T-cell (primary cell): ENCODE data around the gene GEMIN2. TPM values are rescaled to one million over a fixed set of nuclear protein-coding genes. Genes with fewer than 3 reads are reported as not detected.
"Not testable (repeated sequence)": the region's sequence is repeated elsewhere in the genome, so short reads cannot be mapped to it uniquely, and the experiment has no call there.

Experiments
- ATAC-seq, 4 experiments: fragments of 200-7000 bp in 3 of 4; fragments of 150-1000 bp in 1 of 4; cut with Tn5 transposase; replicated peaks in 1 of 4; 1 replicate in 3 of 4; 2 replicates in 1 of 4; pipeline ENCODE4 v1.10.0; 2021; ENCODE audit warnings: moderate library complexity in 3 of 4, mild to moderate bottlenecking in 2 of 4, moderate number of reproducible peaks in 1 of 4
- CTCF ChIA-PET, 2 donors: fragments of 300-600 bp; sonication (Branson Sonifier 250); formaldehyde crosslinking; loops; one replicate each; lab custom pipeline; 2022; ENCODE audit warnings: antibody characterized with exemption in 2 of 2; lab: Charles Lee
- POLR2A ChIA-PET, 2 donors: fragments of 300-600 bp; sonication (Branson Sonifier 250); formaldehyde crosslinking; loops; one replicate each; lab custom pipeline; 2022; ENCODE audit warnings: antibody characterized with exemption in 2 of 2; lab: Charles Lee
- DNase-seq, 35 experiments: peaks; one replicate each; pipeline versions ENCODE4 v3.0.0 to v3.0.0-alpha.2; 2013 to 2023
- H3K27ac ChIP-seq: one replicate; pipeline ENCODE4 v1.5.1; 2013; ENCODE audit warnings: low read length
- H3K27me3 ChIP-seq, 2 experiments: replicated peaks in 1 of 2; 1 replicate in 1 of 2; 2 replicates in 1 of 2; pipeline versions ENCODE4 v1.6.1 to v1.7.0; 2013; ENCODE audit warnings: low read length in 1 of 2, mixed read lengths in 1 of 2; ENCODE audit not compliant: control insufficient read depth in 2 of 2, insufficient read depth in 2 of 2; ENCODE audit errors: extremely low read depth in 1 of 2
- H3K36me3 ChIP-seq, 2 donors: 1 replicate in 1 of 2; 2 replicates in 1 of 2; pipeline versions ENCODE4 v1.6.1 to v1.7.0; 2013; ENCODE audit warnings: low read length in 1 of 2; ENCODE audit not compliant: control insufficient read depth in 2 of 2, insufficient read depth in 1 of 2; ENCODE audit errors: extremely low read depth in 1 of 2
- H3K4me1 ChIP-seq, 2 experiments: 1 replicate in 1 of 2; 2 replicates in 1 of 2; pipeline versions ENCODE4 v1.6.1 to v1.7.0; 2013; ENCODE audit warnings: low read length in 2 of 2, mixed read lengths in 1 of 2; ENCODE audit not compliant: insufficient read depth in 2 of 2, control insufficient read depth in 1 of 2; ENCODE audit errors: extremely low read depth in 1 of 2
- H3K4me3 ChIP-seq, 2 donors: 1 replicate in 1 of 2; 2 replicates in 1 of 2; pipeline versions ENCODE4 v1.5.1 to v1.7.0; 2013; ENCODE audit warnings: mild to moderate bottlenecking in 2 of 2, low read length in 1 of 2, moderate library complexity in 1 of 2; ENCODE audit not compliant: control insufficient read depth in 1 of 2; ENCODE audit errors: extremely low read depth in 1 of 2
- H3K9me3 ChIP-seq: 2 replicates; pipeline ENCODE4 v1.7.0; 2013
- H3K27ac Mint-ChIP-seq, 2 donors: one replicate each; pipeline ENCODE4 v1.8.0; 2020 to 2021; ENCODE audit warnings: mild to moderate bottlenecking in 2 of 2, mixed read lengths in 2 of 2
- H3K27me3 Mint-ChIP-seq, 2 donors: one replicate each; pipeline ENCODE4 v1.8.0; 2021 to 2022; ENCODE audit warnings: mixed read lengths in 2 of 2
- H3K36me3 Mint-ChIP-seq: one replicate; pipeline ENCODE4 v1.8.0; 2021; ENCODE audit warnings: mixed read lengths
- H3K4me1 Mint-ChIP-seq, 3 donors: one replicate each; pipeline ENCODE4 v1.8.0; 2020 to 2022; ENCODE audit warnings: mixed read lengths in 3 of 3, mild to moderate bottlenecking in 1 of 3
- H3K4me3 Mint-ChIP-seq, 3 donors: one replicate each; pipeline ENCODE4 v1.8.0; 2020 to 2022; ENCODE audit warnings: mild to moderate bottlenecking in 3 of 3, mixed read lengths in 3 of 3, moderate library complexity in 3 of 3
- H3K9me3 Mint-ChIP-seq, 3 donors: one replicate each; pipeline ENCODE4 v1.8.0; 2020 to 2022; ENCODE audit warnings: mixed read lengths in 3 of 3
- WGBS: methylation state at CpG from one replicate; pipeline ENCODE4 v1.1.5; 2013; ENCODE audit warnings: missing lambda C conversion rate; ENCODE audit not compliant: insufficient coverage; 5-methylcytosine and 5-hydroxymethylcytosine counted together
- total RNA-seq, 35 experiments: library from RNA in 6 of 35; stranded (reverse) in 6 of 35; fragments of 120-200 nt in 1 of 35; gene quantifications; one replicate each; pipeline versions ENCODE4 v1.2.1 to v1.2.4 and lab custom pipeline; 2013 to 2026

Gene GEMIN2
- total RNA-seq, 5 donors from 2014 or later (not counting 1 experiment from before 2014, with no cell fraction given) = 12.4 to 17.1 (median 13.9) TPM

DNA sequence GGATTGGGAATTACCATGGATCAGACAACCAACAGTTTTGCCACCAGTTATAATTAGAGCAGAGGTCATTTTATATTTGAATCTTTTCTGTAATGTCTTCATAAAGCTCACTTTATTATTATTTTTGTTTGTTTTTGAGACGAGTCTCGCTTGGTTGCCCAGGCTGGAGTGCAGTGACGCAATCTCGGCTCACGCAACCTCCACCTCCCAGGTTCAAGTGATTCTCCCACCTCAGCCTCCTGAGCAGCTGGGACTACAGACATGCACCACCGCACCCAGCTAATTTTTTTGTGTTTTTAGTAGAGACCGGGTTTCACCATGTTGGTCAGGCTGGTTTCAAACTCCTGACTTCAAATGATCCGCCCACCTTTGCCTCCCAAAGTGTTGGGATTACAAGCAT, 23.7 kb downstream of the GEMIN2 start:
- H3K27me3 ChIP-seq, H3K27ac ChIP-seq, H3K4me1 Mint-ChIP-seq, ATAC-seq, CTCF ChIA-PET, H3K4me1 ChIP-seq, DNase-seq, H3K4me3 Mint-ChIP-seq, H3K4me3 ChIP-seq, H3K9me3 ChIP-seq, H3K9me3 Mint-ChIP-seq, H3K27ac Mint-ChIP-seq, H3K27me3 Mint-ChIP-seq: not testable (repeated sequence)
- peaks cover 40% of the 10 kb centered on the region for H3K36me3 Mint-ChIP-seq
- H3K36me3 ChIP-seq = peaks cover 7 to 30% of the 10 kb centered on the region in 2 donors
- POLR2A ChIA-PET = interaction anchor here (0.6 kb wide), 2 partner anchors 40 to 42 kb away, joined by 3 to 5 read pairs; no protein-coding TSS in a partner anchor
- 100% methylated on average over 4 of the region's 8 CpGs for WGBS

DNA sequence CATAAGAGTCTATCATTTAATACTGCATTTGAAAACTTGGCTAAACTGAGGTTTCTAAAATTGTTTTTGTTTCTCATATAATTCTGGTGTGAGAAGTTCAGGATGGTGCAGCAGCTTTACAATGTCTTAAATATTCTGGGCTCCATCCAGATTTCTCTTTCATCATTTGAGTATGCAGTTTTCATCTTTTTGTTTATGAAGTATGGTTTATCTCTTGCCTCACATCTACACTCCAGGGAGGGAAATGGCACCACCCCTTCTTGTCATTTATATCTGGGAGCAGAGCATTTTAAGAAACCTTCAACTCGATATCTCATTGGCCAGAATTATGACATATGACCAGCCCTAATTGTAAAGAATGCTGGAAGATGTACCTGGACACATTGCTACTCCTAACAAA, 24.3 kb downstream of the GEMIN2 start:
- ChIA-PET POLR2A (interaction anchor here in 1 of 2 donors (0.6 kb wide), 1 partner anchor 41 kb away, joined by 3 read pairs; no protein-coding TSS in a partner anchor), CTCF (no interaction called here)
- Histone ChIP-seq H3K27me3 (no peaks in the 10 kb centered on the region), H3K9me3 (no peaks in the 10 kb centered on the region), H3K27ac (no peak overlapping the region), H3K4me1 (no peaks in the 10 kb centered on the region), H3K36me3 (peaks cover 7 to 27% of the 10 kb centered on the region in 2 donors), H3K4me3 (no peak overlapping the region)
- WGBS = no CpG with 5 or more reads among the region's 1 CpG
- peaks cover 0 to 3% (median 0%) of the 10 kb centered on the region in 3 donors for H3K4me1 Mint-ChIP-seq
- peaks cover 44% of the 10 kb centered on the region for H3K36me3 Mint-ChIP-seq
- no peak overlapping the region for H3K27ac Mint-ChIP-seq
- peaks cover 0 to 5% (median 3%) of the 10 kb centered on the region in 3 donors for H3K9me3 Mint-ChIP-seq
- no peak overlapping the region for H3K4me3 Mint-ChIP-seq
- no peaks in the 10 kb centered on the region for H3K27me3 Mint-ChIP-seq
- ATAC-seq = no peak
- no peak for DNase-seq

DNA sequence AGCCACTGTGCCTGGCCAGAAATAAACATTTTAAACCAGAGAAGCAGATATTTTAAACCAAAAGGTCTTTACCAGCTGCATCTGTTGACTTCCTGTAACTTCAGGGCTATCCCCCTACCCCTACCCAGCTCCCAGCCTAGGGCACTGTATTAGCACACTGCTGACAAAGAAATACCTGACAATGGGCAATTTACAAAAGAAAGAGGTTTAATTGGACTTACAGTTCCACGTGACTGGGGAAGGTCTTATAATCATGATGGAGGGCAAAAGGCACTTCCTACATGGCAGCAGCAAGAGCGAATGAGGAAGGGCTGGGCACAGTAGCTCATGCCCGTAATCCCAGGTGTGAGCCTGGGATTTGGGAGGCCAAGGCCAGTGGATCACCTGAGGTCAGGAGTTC, 26.0 kb downstream of the GEMIN2 start:
- Mint-ChIP-seq H3K9me3 (peaks cover 0 to 5% (median 3%) of the 10 kb centered on the region in 3 donors), H3K27me3 (no peaks in the 10 kb centered on the region), H3K27ac (no peak overlapping the region), H3K4me1 (peaks cover 0 to 3% (median 0%) of the 10 kb centered on the region in 3 donors), H3K4me3 (no peak overlapping the region), H3K36me3 (peaks cover 37% of the 10 kb centered on the region)
- Histone ChIP-seq H3K4me1 (no peaks in the 10 kb centered on the region), H3K9me3 (no peaks in the 10 kb centered on the region), H3K36me3 (peaks cover 0 to 23% of the 10 kb centered on the region in 2 donors), H3K4me3 (no peak overlapping the region), H3K27ac (no peak overlapping the region), H3K27me3 (no peaks in the 10 kb centered on the region)
- WGBS = 83% methylated on average over 3 of the region's 3 CpGs
- POLR2A ChIA-PET = interaction anchor here (0.6 to 0.7 kb wide), 2 partner anchors 64 to 1012 kb away, joined by 5 to 9 read pairs; no protein-coding TSS in a partner anchor
- CTCF ChIA-PET = no interaction called here
- no peak for ATAC-seq
- no peak for DNase-seq

DNA sequence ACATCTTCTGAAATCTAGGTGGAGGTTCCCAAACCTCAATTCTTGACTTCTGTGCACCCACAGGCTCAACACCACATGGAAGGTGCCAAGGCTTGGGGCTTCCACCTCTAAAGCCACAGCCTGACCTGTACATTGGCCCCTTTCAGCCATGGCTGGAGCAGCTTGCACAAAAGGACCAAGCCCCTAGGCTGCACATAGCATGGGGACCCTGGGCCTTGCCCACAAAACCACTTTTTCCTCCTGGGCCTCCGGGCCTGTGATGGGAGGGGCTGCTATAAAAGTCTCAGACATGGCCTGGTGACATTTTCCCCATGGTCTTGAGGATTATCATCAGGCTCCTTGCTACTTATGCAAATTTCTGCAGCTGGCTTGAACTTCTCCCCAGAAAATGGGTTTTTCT, 27.5 kb downstream of the GEMIN2 start:
- ATAC-seq, H3K27me3 ChIP-seq, H3K4me3 ChIP-seq, H3K4me3 Mint-ChIP-seq, H3K27ac Mint-ChIP-seq, H3K27me3 Mint-ChIP-seq, POLR2A ChIA-PET, CTCF ChIA-PET, H3K9me3 ChIP-seq, H3K27ac ChIP-seq, H3K4me1 Mint-ChIP-seq, H3K9me3 Mint-ChIP-seq, H3K4me1 ChIP-seq, DNase-seq: not testable (repeated sequence)
- H3K36me3 Mint-ChIP-seq = peaks cover 35% of the 10 kb centered on the region
- WGBS = no CpG with 5 or more reads among the region's 1 CpG
- H3K36me3 ChIP-seq = peaks cover 0 to 12% of the 10 kb centered on the region in 2 donors

DNA sequence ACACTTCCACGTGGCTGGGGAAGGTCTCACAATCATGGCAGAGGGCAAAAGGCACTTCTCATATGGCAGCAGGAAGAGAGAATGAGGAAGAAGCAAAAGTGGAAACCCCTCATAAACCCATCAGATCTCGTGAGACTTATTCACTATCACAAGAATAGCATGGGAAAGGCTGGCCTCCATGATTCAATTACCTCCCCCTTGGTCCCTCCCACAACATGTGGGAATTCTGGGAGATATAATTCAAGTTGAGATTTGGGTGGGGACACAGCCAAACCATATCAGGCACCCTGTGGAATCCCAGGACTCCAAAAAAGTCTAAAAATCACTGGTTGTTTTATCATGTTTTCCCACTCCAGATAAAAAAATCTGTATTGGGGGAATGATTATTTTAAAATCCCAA, 29.1 kb downstream of the GEMIN2 start:
- ATAC-seq, H3K4me3 Mint-ChIP-seq, POLR2A ChIA-PET, H3K4me1 ChIP-seq, H3K27ac Mint-ChIP-seq, H3K36me3 ChIP-seq, H3K27me3 Mint-ChIP-seq, H3K4me3 ChIP-seq, H3K9me3 Mint-ChIP-seq, H3K27ac ChIP-seq, H3K9me3 ChIP-seq, H3K4me1 Mint-ChIP-seq, H3K27me3 ChIP-seq, DNase-seq, CTCF ChIA-PET: not testable (repeated sequence)
- H3K36me3 Mint-ChIP-seq = peaks cover 39% of the 10 kb centered on the region
- WGBS = no CpG with 5 or more reads among the region's 2 CpGs

DNA sequence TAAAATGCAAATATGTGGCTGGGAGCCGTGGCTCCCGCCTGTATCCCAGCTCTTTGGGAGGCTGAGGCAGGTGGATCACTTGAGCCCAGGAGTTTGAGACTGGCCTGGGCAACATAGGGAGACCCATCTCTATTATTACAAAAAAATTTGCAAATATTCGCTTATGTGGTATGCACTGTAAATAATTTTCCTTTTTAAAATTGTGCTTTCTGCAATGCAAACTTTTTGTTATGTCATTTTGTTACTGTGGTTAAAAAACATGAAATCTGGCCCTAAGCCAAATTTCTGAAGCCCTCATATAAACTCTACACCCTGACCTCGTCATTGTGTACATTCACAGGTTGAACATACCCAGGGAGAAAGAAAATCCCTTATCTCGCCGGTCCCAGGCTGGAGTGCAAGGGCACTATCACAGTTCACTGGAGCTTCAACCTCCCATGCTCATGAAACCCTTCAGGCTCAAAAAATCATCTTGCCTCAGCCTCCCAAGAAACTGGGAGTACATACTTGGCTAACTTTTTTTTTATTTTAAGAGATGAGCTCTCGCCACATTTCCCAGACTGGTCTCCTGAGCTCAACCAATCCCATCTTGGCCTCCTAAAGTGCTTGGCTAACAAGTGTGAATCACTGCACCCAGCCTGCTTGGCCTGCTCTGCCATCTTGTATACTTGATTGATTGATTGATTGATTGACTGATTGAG, 31.3 kb downstream of the GEMIN2 start:
- no peak overlapping the region for H3K27ac ChIP-seq
- peaks cover 40% of the 10 kb centered on the region for H3K36me3 Mint-ChIP-seq

More for the DNA sequence above, 31.3 kb downstream of the GEMIN2 start:
- Histone ChIP-seq H3K36me3 (peaks cover 0 to 15% of the 10 kb centered on the region in 2 donors), H3K9me3 (no peaks in the 10 kb centered on the region), H3K4me3 (no peak overlapping the region), H3K27me3 (no peaks in the 10 kb centered on the region), H3K4me1 (no peaks in the 10 kb centered on the region)
- DNase-seq (no peak), ATAC-seq (no peak)
- H3K4me1 Mint-ChIP-seq = peaks cover 0 to 3% (median 0%) of the 10 kb centered on the region in 3 donors
- H3K9me3 Mint-ChIP-seq = peaks cover 0 to 5% (median 3%) of the 10 kb centered on the region in 3 donors
- ChIA-PET POLR2A (interaction anchor here in 1 of 2 donors (0.6 kb wide), 1 partner anchor 72 kb away, joined by 6 read pairs; no protein-coding TSS in a partner anchor), CTCF (no interaction called here)
- H3K4me3 Mint-ChIP-seq = no peak overlapping the region
- H3K27me3 Mint-ChIP-seq = no peaks in the 10 kb centered on the region
- H3K27ac Mint-ChIP-seq = peak overlapping the region in 1 of 2 donors; percentile 40
- 75% methylated on average over 2 of the region's 7 CpGs for WGBS
